Activated CD4-positive, alpha-beta T cell treated with anti-CD3 and anti-CD28 coated beads, Interleukin-2, amount 50 U/mL, for 1 hour (primary cell): Measurements from ENCODE around the gene PSMC1.

Experiments
- DNase-seq: peaks from one replicate; pipeline ENCODE4 v3.0.0-alpha.2; 2020

The PSMC1 gene

DNA sequence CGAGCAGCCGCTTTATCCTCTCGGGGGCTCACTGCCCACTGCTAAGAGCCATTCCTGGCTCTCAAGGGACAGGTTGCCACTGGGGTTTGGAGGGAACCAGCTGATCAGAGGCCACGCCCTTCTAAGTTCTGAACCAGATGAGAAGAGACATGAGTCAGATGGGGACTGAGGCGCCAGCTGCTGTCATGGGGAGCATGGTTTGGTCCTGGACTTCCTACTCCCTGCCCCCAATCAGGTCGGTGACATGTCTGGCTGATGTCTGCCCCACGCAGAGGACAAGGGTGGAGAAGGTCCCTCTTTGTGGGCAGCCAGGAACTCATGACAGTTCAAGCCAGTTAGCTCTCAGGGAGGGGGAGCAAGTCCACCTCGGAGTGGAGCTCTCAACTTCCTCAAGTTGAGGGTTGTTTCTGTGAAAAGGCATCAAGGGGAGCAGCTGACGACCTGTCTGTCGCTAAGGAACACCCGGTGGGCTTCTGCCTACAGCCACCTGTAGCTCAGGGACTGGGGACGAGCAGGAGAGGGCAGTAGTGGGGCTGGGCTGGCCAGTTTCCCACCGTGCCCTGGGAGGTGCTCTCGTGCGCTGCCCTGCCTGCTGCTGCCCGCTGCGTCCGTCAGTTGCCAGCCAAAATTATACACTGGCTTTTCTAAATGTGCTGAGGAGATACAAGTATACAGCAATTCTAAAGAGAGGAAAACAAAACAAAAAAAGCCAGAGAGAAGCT is 20.5 kb downstream of the PSMC1 start:
- DNase-seq = no peak

DNA sequence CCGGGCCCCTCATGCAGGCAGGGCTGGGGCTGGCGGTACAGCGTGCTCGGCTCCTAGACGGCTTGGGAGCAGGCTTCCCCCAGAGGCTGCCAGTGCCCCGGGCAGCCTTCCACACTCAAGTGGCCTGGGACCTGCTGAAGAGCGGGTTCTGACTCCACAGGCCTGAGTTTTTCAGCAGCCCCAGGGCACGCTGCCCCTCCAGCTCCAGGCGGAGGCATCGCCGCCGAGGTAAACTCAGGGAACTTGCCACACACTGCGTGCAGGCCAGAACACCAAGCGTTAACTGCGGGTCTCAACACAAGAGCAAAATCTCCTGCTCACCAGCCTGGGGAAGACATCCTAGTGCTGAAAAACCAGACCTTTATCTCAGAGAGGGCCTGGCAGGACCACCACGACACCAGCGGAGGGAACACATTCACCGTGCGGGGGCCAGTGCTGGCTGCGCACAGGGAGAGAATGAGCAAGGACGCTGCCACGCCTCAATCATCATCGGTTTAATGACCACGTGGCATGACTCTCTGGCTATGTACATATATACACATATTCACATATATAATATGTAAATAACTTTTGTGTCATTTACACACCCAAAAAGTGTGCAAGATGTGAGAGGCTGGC is 21.3 kb downstream of the PSMC1 start:
- DNase-seq = no peak

DNA sequence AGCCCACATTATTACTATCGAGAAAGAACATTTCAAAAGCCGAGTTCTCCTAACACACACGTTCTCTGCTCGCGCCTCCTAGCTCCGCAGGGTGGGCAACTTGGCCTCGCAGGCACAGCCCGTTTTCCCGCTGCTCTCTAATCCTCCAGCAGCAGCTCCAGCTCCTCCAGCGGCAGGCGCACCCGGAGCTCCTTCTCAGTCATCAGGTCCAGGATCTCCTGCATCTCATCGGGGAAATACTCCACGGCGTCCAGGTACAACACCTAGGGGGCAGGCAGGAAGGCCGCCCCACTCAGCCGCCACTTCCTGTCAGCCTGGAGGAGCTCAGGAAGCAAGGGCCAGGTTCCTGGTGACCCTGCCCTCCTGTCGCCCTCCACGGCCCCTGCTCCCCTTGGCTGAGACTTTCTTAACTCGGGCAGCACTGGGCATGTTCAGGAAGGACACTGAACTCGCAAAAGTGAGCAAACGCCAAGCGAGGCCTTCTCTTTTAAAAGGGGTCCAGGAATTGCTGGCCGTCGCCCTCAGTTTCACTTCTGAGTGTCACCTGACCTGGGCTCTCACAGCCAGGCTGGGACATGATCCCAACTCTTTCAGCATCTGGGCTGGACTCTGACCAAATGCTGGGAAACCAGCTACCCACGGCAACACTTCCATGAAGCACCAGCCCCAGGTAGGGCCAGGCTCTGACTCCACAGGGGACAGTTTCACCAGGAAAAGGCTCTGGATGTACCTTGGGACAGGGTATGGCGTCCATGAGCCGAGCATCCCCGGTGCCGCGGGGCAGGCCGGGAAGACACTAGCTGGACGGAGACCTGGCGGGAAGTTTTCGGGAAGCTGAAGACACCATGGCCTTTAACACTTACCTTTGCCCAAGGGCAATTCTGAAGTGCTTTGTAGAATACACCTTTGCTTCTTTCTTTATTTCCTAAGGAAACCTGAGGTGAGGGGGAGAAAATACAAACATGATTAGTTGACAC is 22.1 kb downstream of the PSMC1 start:
- no peak for DNase-seq

DNA sequence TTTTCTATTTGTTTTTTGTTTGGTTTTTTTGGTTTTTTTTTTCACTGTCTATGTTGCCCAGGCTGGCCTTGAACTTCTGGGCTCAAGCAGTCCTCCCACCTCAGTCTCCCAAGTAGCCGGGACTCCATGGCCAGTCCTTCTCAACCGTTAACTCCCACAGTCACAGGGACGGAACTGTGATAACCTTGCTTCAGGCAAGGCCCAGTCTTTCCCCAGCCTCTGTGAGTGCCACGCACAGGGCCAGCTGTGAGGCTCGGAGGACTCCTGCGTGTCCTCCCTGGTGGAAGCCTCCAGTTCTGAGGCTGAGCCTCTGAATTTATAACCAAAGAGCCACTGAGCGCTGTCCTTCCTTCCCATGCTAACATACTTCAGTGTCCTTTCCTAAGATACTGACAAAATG is 23.7 kb downstream of the PSMC1 start:
- no peak for DNase-seq

DNA sequence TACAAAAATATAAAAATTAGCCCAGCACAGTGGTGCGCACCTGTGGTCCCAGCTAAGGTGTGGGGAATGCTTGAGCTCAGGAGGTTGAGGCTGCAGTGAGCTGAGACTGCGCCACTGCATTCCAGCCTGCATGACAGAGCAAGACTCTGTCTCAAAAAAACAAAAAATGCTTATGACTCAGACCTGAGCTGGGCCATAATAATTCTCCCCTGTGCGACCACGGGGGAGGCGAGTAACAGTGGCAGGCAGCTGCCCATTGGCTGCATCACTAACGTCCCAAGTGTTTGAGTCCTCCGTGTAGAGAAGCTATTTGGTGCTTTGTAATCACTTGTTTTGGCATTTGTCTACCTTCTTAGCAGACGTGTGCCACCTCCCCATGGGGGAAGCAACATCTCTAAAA is 24.9 kb downstream of the PSMC1 start:
- no peak for DNase-seq

DNA sequence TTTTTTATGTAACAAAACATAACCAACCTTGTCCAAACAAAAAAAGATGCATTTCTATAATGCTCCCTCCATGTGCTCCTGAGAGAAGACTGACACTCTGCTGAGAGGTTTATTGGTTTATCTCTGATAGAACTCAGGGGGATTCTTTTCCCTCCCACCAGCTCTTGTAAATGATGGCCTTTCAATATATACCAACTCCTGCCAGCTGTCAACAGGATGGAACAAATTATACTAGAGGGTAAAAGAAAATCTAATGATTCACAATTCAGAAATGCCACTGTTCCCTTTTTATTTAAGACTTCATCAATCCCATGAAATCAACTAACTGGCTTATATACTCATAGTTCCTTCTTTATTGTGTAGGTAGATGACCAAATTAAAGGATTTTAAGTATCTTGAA is 25.4 kb downstream of the PSMC1 start:
- DNase-seq = no peak

DNA sequence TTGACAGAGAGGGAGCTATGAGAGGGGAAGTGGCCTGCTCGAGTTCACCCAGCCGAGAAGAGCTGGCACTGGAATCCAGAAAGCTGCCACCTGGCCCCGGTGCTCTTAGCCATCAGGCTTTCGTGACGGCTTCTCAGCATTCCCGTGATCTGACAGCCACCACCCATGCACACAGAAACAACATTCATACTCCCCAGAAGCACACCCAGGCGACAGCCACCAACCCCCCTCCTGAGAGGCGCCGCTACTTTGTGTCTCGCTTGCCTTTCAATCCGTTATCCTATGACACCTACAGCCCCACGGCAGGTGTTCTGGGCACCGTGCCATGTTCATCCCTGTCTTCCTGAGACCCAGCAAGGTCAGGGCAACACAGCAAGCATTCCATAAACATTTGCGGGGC is 31.4 kb downstream of the PSMC1 start:
- no peak for DNase-seq

DNA sequence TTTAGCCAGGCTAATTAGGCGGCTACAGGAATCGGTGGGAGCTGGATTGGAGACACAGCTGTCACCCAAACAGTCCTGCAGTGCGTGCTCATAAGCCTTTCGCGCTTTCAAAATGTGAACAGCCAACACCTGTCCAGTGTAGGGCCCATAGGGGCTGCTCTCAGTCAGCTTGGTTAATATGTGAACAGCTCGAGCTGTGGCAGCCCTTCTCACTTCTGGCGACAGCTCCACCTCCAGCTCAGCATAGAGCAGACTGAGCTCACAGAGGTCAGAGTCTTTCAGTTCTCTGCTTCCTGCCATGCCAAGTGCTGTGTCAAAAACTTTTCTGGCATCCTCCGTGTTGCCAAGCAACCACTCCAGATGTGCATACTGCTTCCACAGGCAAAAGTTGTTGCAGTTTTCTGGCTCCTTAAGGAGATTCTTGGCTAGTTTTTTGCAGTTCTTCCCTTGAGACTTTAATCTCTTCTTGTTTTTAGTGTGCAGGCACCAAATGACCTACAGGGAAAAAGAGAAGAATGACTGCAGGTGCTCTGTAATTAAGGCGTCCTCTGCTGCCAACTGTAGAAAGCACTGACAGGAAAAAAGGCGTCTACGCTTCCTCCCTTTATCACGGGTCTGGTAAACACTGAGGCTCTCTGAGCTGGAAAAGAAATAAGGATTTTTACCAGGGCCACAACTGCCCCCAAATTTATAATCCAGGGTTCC is 32.5 kb downstream of the PSMC1 start:
- no peak for DNase-seq

DNA sequence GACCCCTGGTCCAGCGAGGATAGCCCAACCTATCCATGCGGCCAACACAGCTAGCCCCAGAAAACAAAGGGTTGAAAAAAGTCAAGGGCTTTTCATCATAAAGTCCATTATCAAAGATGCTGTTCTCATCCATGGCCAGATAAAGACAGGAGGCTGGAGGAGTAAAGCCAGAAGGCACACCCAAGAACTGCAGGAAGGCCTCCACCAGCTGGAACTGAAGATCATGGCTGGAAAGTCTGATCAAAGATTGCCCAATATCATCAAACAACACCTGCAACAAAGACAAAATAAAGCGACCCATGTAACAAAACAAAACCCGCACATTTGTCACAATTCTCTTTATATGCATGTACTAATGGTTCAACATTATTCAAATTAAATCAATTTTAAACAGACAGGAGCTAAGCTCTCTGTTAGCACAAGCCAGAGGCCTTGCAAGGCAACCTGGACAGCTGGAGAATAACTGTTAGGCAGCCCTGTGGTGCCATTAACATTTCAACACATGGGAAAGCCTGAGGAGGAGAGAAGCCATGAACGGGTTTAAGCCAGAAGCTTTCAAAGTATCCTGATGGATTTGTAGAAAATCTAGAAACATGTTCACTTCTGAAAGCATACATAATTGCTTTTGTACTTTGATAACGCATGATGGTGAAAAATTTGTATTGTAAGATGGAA is 34.1 kb downstream of the PSMC1 start:
- DNase-seq = no peak

DNA sequence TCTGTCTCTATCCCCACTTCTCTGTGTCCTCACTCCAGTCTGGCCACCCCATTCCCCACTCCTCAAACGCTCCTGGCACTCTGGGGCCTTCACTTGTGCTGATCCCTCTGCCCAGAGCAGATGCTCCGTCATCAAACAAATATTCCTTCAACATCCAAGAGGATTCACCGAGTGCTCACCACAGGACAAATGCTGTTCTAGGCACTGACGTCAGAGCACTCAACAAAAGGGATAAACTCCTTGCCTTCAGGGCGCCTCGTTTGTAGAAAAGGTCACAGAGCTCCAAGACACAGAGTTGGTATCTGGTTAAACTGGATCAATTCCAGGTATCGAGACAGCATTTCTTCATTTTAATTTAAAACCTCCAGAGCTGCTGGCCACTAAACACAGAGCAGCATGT is 35.3 kb downstream of the PSMC1 start:
- DNase-seq = no peak

DNA sequence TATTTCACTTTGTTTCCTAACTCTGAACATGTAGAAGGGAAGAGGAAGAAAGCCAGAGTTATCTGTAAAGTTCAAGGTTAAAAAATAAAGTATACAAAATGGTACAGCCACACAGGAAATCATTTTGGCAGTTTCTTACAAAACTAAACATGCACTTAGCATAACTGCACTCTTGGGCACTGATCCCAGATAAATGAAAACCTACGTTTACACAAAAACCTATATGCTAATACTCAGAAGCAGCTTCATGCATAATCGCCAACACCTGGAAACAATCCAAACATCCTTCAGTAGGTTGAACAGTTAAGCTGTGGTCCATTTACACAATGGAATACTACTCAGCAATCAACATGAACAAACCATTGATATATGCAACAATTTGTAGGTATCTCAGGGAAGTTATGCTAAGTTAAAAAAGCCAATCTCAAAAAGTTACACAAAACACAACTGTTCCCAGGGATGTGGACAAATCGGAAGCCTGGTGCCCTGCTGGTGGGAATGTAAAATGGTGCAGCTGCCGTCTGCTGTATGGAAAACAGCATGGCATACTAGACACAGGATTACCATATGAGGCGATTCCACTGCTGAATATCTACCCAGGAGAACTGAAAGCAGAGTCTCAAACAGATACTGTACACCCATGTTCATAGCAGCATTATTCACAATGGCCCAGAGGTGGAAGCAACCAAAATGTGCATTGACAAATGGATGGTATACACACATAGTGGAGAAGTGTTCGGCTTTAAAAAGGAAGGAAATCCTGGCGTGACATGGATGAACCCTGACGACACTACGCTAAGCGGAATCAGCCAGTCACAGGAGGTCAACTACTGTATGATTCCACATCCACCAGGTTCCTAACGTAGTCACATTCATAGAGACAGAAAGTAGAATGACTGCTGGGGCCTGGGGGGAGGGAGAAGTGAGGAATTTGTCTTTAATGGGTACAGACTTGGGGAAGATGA is 37.7 kb downstream of the PSMC1 start:
- DNase-seq = no peak

DNA sequence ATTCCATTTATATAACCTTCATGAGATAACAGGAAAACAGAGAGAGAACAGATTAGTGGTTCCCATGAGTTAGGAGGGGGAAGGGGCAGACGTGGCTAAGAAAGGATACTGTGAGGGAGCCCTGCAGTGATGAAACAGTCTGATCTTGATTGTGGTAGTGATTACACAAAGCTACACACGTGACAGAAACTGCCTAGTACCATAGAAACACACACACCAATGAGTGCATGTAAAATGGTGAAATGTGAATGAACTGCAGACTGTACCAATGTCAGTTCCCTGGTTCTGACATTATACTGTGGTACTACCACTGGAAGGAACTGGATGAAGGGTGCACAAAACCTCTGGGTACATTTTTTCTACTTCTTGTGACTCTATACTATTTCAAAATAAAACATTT is 38.5 kb downstream of the PSMC1 start:
- no peak for DNase-seq

DNA sequence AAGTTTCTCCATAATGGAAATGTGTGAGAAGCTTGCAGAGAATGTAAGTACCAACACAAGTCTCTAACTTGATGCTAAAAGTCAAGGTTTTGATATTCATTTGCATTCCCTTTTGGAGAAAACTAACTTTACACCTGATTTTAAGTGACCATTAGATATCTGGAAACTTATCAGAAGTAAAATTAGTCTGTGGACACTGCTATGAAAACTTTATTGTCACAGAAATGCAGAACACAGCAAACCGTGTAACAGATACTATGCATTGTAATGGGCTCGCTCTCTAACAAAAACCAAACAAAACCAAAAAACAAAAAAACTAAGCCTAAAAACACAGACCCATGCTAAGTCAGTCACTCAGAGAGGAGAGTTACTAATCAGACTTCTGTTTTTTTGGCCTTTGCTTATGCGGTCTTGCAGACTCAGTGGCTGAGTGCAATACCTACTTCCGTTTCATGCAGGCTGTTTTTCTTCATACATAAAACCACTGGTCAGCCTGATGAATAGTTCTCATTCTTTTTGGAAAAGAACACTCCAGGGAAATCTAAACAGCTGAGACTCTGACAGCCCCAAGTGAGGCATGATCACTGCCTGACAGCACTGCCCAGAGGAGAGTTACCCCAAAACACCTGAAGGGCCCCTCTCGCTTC is 39.6 kb downstream of the PSMC1 start:
- DNase-seq = no peak

DNA sequence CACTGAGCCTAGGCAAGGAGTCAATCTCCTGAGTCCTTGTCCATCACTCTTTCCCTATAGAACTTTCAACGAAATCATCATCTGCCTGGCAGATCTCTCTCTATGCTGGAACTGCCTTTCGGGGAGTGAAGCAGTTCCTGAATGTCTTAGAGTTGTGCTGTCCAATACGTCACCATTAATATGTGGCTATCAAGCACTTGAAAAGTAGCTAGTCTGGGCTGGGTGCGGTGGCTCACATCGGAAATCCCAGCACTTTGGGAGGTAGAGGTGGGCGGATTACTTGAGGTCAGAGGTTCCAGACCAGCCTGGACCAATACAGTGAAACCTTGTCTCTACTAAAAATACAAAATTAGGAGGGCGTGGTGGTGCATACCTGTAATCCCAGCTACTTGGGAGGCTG is 40.3 kb downstream of the PSMC1 start:
- DNase-seq = no peak

DNA sequence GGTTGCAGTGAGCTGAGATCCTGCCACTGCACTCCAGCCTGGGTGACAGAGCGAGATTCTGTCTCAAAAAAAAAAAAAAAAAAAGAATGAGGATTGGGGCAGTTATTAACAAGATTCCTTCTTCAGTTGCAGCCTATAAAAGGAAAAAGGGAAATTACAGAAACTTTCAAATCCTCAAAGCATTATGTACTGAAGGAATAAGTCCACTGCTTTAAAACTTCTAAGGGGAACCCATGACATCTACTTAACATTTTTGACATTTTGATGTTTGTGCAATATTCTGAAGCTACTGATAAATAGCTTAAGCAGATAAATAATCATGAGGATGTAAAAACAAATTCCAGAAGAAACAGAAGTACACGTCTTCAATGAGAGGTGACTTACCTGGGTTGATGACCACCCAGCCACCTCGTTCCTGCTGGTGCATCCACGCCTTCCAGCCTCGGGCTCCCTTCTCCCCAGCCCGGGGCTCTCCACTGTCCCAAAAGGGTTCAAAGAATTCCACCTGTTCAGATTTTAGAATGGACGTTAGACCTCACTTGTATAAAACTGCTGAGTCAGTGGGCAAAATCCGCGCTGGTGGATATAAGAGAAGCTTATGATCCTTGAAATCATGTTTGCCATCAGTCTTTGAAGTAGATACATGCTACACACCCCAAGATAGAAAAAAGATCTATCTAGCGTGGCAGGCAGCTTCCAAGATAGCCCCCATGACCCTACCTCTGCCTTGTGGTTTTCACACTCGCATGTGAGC is 41.7 kb downstream of the PSMC1 start:
- DNase-seq = no peak

DNA sequence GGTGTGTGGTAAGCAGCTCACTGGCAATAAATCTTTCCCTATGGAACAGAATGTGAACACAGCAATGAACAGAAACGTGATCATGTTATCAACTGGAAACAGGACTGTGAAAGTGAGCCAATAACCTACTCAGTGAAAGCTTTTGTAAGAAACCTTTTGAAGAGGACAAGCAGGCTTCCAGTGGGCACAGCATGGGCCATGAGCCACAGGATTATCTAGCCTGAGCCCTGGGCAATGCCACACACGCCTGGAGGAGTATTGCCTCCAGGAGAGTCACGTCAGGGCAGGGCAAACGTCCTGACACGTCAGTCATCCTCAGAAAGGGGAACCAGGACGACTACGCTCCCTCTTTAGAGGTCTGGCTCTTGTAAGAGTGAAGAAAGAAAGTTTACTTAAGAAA is 43.1 kb downstream of the PSMC1 start:
- no peak for DNase-seq

DNA sequence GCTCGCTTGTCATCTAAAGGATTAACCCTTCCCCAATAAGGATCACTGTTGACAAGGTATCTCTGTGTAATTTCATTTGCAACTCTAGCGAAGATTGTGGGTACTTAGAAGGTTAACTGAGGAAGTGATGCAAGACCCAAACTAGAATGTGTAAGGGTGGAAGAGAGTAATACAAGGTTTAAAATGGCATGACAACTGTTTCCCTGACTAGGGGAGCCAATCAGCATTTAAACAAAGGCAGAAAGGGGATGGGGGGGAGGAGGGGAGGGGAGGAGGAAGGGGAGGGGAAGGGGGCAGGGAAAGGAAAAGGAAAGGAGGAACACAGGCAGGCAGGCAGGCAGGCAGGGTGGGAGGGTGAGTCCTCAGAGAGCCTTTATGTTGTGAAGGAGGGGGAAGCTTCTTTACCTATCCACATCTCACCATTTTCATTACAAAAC is 44.3 kb downstream of the PSMC1 start:
- no peak for DNase-seq

DNA sequence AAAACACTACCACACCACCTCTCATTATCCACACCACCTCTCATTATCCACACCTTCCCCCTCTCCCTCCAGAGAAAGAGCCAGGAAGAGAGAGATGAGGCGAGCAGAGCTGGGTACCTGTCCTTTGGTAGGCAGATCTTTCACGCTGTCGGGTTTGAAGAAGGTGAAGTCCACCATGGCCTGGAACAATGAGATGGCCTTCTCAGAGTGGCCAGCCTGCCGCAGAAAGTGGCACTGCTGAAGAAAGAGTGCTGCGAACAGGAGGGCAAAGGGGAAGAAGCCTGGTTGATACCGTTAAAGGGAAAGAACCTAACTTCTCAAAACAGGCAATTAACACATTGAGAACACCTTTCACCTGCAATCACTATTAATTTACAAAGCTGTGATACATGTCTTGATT is 44.8 kb downstream of the PSMC1 start:
- no peak for DNase-seq

DNA sequence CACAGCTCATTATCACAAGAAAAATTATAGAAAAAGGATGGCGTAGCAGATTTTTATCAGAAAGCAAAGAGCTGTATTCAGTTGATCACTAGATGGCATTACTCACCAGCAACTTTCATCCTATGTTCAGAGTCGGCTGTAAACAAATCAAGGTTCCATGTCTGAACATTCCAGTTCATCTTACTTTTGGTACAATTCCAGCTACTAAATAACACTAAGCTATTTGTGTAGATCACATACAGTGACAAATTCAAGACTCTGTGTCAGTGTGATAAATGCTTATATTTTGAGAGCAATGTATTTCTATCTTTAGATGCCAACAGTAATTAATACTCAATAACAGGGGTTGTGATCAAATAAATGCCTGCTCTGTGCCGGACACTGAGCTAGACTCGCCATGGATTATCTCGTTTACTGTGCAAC is 45.3 kb downstream of the PSMC1 start:
- DNase-seq = no peak
